IMR-90 (cell line): ENCODE data around the gene PCNX2. TPM values are rescaled to one million over a fixed set of nuclear protein-coding genes. Genes with fewer than 3 reads are reported as not detected.

Experiments
- ATAC-seq: fragments of 200-7000 bp; cut with Tn5 transposase; 2 replicates; pipeline ENCODE4 v1.9.1; 2020; ENCODE audit warnings: low read depth, mild to moderate bottlenecking, moderate library complexity
- BruUV-seq: library from RNA; stranded (reverse); fragments of 400-500 nt; replicated peaks from 2 replicates; lab custom pipeline; 2021; lab: Mats Ljungman, UMichigan
- CTCF ChIA-PET: fragments of 300-600 bp; formaldehyde crosslinking; extraction: SDS; loops from one replicate; lab custom pipeline; 2021; ENCODE audit warnings: antibody characterized with exemption; lab: Yijun Ruan, JAX
- POLR2A ChIA-PET: fragments of 300-600 bp; sonication (Branson Sonifier 250); formaldehyde crosslinking; loops from one replicate; lab custom pipeline; 2022; ENCODE audit warnings: antibody characterized with exemption; ENCODE audit not compliant: unreplicated experiment; lab: Charles Lee
- DNase-seq: peaks from one replicate; pipeline ENCODE4 v3.0.0; 2013
- H2AFZ ChIP-seq: replicated peaks from 2 replicates; pipeline ENCODE3; 2013; ENCODE audit warnings: low read length, mild to moderate bottlenecking; ENCODE audit not compliant: poor library complexity
- H2AK5ac ChIP-seq: 2 replicates; pipeline ENCODE4 v1.6.1; 2013; ENCODE audit warnings: low read depth, low read length, inconsistent platforms
- H2AK9ac ChIP-seq: replicated peaks from 2 replicates; pipeline ENCODE3; 2013; ENCODE audit warnings: mild to moderate bottlenecking, low read depth, low read length, moderate library complexity; ENCODE audit not compliant: poor library complexity
- H2BK120ac ChIP-seq: 2 replicates; pipeline ENCODE4 v1.6.1; 2013; ENCODE audit warnings: low read depth, low read length, inconsistent platforms
- H2BK15ac ChIP-seq: 3 replicates; pipeline ENCODE4 v1.6.1; 2013; ENCODE audit warnings: low read depth, low read length, inconsistent platforms
- H2BK20ac ChIP-seq: 2 replicates; pipeline ENCODE4 v1.6.1; 2013; ENCODE audit warnings: low read depth, mild to moderate bottlenecking, inconsistent platforms, low read length, moderate library complexity
- H2BK5ac ChIP-seq: 2 replicates; pipeline ENCODE4 v1.6.1; 2013; ENCODE audit warnings: mild to moderate bottlenecking, low read depth, low read length, inconsistent platforms; ENCODE audit not compliant: poor library complexity, severe bottlenecking
- H3K14ac ChIP-seq: replicated peaks from 2 replicates; pipeline ENCODE4 v1.6.1; 2013; ENCODE audit warnings: low read depth, low read length, inconsistent platforms
- H3K18ac ChIP-seq: 2 replicates; pipeline ENCODE4 v1.6.1; 2013; ENCODE audit warnings: low read depth, low read length, control low read depth
- H3K23ac ChIP-seq: 2 replicates; pipeline ENCODE4 v1.6.1; 2013; ENCODE audit warnings: low read depth, low read length, inconsistent platforms
- H3K27ac ChIP-seq: 2 replicates; pipeline ENCODE4 v1.5.1; 2013; ENCODE audit warnings: mild to moderate bottlenecking, control low read depth, low read length; ENCODE audit not compliant: insufficient read depth
- H3K27me3 ChIP-seq: 2 replicates; pipeline ENCODE4 v1.6.1; 2013; ENCODE audit warnings: low read length; ENCODE audit not compliant: control insufficient read depth, insufficient read depth
- H3K36me3 ChIP-seq: 2 replicates; pipeline ENCODE4 v1.6.1; 2013; ENCODE audit warnings: low read length, mixed read lengths; ENCODE audit not compliant: control insufficient read depth, insufficient read depth
- H3K4ac ChIP-seq: 2 replicates; pipeline ENCODE4 v1.6.1; 2013; ENCODE audit warnings: low read depth, low read length, inconsistent platforms
- H3K4me1 ChIP-seq: 2 replicates; pipeline ENCODE4 v1.6.1; 2013; ENCODE audit warnings: low read length, mixed read lengths; ENCODE audit not compliant: control insufficient read depth, insufficient read depth
- H3K4me2 ChIP-seq: 2 replicates; pipeline ENCODE4 v1.6.1; 2013; ENCODE audit warnings: low read depth, mild to moderate bottlenecking, control low read depth, low read length, moderate library complexity
- H3K4me3 ChIP-seq: 2 replicates; pipeline ENCODE4 v1.5.1; 2013; ENCODE audit warnings: low read depth, mild to moderate bottlenecking, control low read depth, low read length, moderate library complexity; ENCODE audit not compliant: insufficient read depth
- H3K56ac ChIP-seq: 2 replicates; pipeline ENCODE4 v1.6.1; 2013; ENCODE audit warnings: low read length, inconsistent platforms; ENCODE audit not compliant: insufficient read depth; ENCODE audit errors: extremely low read depth
- H3K79me1 ChIP-seq, 2 experiments: 2 replicates each; pipeline ENCODE4 v1.6.1; 2013; ENCODE audit warnings: low read length in 2 of 2, inconsistent platforms in 1 of 2, low read depth in 1 of 2
- H3K9ac ChIP-seq: 2 replicates; pipeline ENCODE4 v1.6.1; 2013; ENCODE audit warnings: low read depth, low read length, control low read depth
- H3K9me1 ChIP-seq: 2 replicates; pipeline ENCODE4 v1.6.1; 2013; ENCODE audit warnings: low read length, inconsistent platforms; ENCODE audit not compliant: insufficient read depth
- H3K9me3 ChIP-seq: 2 replicates; pipeline ENCODE4 v1.6.1; 2013; ENCODE audit warnings: low read length; ENCODE audit not compliant: control insufficient read depth, insufficient read depth
- H4K20me1 ChIP-seq: 2 replicates; pipeline ENCODE4 v1.6.1; 2013; ENCODE audit warnings: low read length, inconsistent platforms; ENCODE audit not compliant: insufficient read depth
- H4K5ac ChIP-seq: 2 replicates; pipeline ENCODE4 v1.6.1; 2013; ENCODE audit warnings: mild to moderate bottlenecking, low read depth, low read length, control low read depth
- H4K8ac ChIP-seq, 2 experiments: 2 replicates each; pipeline ENCODE4 v1.6.1; 2013; ENCODE audit warnings: low read depth in 2 of 2, low read length in 2 of 2, control low read depth in 1 of 2, inconsistent platforms in 1 of 2
- H4K91ac ChIP-seq: 2 replicates; pipeline ENCODE4 v1.6.1; 2013; ENCODE audit warnings: low read depth, low read length, inconsistent platforms; ENCODE audit not compliant: insufficient read depth
- BHLHE40 ChIP-seq: fragments of 150-350 bp; IDR thresholded peaks from 2 replicates; pipeline ENCODE4 v1.6.1; 2016; ENCODE audit warnings: mild to moderate bottlenecking, low read depth, low read length
- CEBPB ChIP-seq: IDR thresholded peaks from 2 replicates; pipeline ENCODE4 v1.6.1; 2012; ENCODE audit warnings: low read depth, low read length, improper control_type of control experiment
- CHD1 ChIP-seq: IDR thresholded peaks from 2 replicates; pipeline ENCODE4 v1.6.1; 2012; ENCODE audit warnings: low read depth, low read length, improper control_type of control experiment
- CTCF ChIP-seq: conservative IDR thresholded peaks from 2 replicates; pipeline ENCODE4 v1.5.1; 2012; ENCODE audit warnings: mild to moderate bottlenecking, low read depth, low read length, improper control_type of control experiment
- ELK1 ChIP-seq: fragments of 150-350 bp; IDR thresholded peaks from 2 replicates; pipeline ENCODE4 v1.6.1; 2016; ENCODE audit warnings: low read depth, mild to moderate bottlenecking, low read length, moderate library complexity, borderline replicate concordance
- MAFK ChIP-seq: IDR thresholded peaks from 2 replicates; pipeline ENCODE4 v1.6.1; 2012; ENCODE audit warnings: low read depth, low read length, improper control_type of control experiment
- MXI1 ChIP-seq: IDR thresholded peaks from 2 replicates; pipeline ENCODE4 v1.6.1; 2012; ENCODE audit warnings: low read depth, mild to moderate bottlenecking, low read length, moderate library complexity, borderline replicate concordance
- NFE2L2 ChIP-seq: fragments of 150-350 bp; IDR thresholded peaks from 2 replicates; pipeline ENCODE4 v1.6.1; 2016; ENCODE audit warnings: low read depth, mild to moderate bottlenecking, low read length
- POLR2A ChIP-seq: IDR thresholded peaks from 2 replicates; pipeline ENCODE4 v1.6.1; 2012; ENCODE audit warnings: mild to moderate bottlenecking, low read depth, low read length
- RAD21 ChIP-seq: IDR thresholded peaks from 2 replicates; pipeline ENCODE4 v1.6.1; 2012; ENCODE audit warnings: low read length, improper control_type of control experiment
- RCOR1 ChIP-seq: IDR thresholded peaks from 2 replicates; pipeline ENCODE4 v1.6.1; 2012; ENCODE audit warnings: mild to moderate bottlenecking, low read length, improper control_type of control experiment; ENCODE audit not compliant: insufficient replicate concordance
- RFX5 ChIP-seq: IDR thresholded peaks from 2 replicates; pipeline ENCODE4 v1.8.0; 2012; ENCODE audit warnings: low read depth, mild to moderate bottlenecking, low read length, moderate library complexity
- WGBS, 2 experiments: methylation state at CpG; one replicate each; pipeline versions ENCODE4 v1.1.5 to v1.1.7; 2013; ENCODE audit warnings: missing lambda C conversion rate in 2 of 2; ENCODE audit not compliant: insufficient read length in 1 of 2; ENCODE audit errors: extremely low coverage in 2 of 2; 5-methylcytosine and 5-hydroxymethylcytosine counted together
- dilution Hi-C: fragments of 300-500 bp; cut with HindIII; formaldehyde crosslinking; loops from one replicate; pipeline ENCODE4 v1.14.3; 2018; ENCODE audit warnings: low sequenced_read_pairs; ENCODE audit not compliant: unreplicated experiment
- in situ Hi-C: fragments of 300-500 bp; cut with MboI; formaldehyde crosslinking; loops from 3 replicates; pipeline ENCODE4 v1.14.3; 2019; ENCODE audit warnings: low sequenced_read_pairs, inconsistent platforms, mixed read lengths
- intact Hi-C: fragments of 100-400 bp; cut with micrococcal nuclease; formaldehyde crosslinking; loops from 2 replicates; pipeline ENCODE4 v1.10.0; 2022
- polyA plus RNA-seq, 3 experiments: library from polyadenylated mRNA; depleted of rRNA; stranded (reverse); fragments of >200 nt; gene quantifications; 2 replicates each; pipeline ENCODE4 v1.2.3, GENCODE V29; 2012; ENCODE audit warnings: low replicate concordance in 1 of 3
- total RNA-seq: library from RNA; depleted of rRNA; stranded (reverse); fragments of >200 nt; gene quantifications from 2 replicates; pipeline ENCODE4 v1.2.3, GENCODE V29; 2012
- TF ChIP-seq, protein P1 (sequence below): fragments of 150-350 bp; IDR thresholded peaks from 2 replicates; pipeline ENCODE4 v1.6.1; 2017; ENCODE audit warnings: mild to moderate bottlenecking, antibody characterized with exemption, low read length, low read depth

The PCNX2 gene
- total and polyA plus RNA-seq, 2 of the 4 experiments (the other 2 are of a cell fraction) = 15.9 to 22.6 TPM

DNA sequence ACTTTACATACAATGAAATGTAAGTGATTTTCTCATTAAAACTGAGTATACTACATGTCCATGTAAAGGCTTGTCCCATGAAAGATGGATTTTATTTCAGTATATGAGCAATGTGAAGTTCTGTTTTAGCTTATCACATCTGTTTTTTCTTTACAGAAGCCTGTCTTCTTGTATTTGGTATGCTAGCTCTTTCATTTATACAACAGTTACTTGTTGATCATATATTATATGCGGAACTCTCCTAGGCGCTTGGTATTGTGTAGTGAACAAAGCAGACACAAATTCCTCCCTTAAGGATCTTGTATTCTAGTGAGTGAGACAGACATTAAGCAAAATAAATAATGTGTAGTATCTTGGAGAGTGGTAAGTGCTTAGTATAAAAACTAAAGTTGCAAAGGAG lies 42.6 kb upstream of the PCNX2 start:
- no CpG with 5 or more reads among the region's 2 CpGs for WGBS, 2 experiments
- dilution Hi-C loops = no loop called here

More for the DNA sequence above, 42.6 kb upstream of the PCNX2 start:
- ChIA-PET POLR2A (no interaction called here), CTCF (interaction anchor here (0.7 kb wide), 1 partner anchor 26 kb away, joined by 3 read pairs; no protein-coding TSS in a partner anchor)
- H3K14ac ChIP-seq = no peak overlapping the region
- no peak overlapping the region for H3K9ac ChIP-seq
- no peaks in the 10 kb centered on the region for H3K79me1 ChIP-seq
- no peaks in the 10 kb centered on the region for H3K36me3 ChIP-seq
- H3K27ac ChIP-seq = no peak overlapping the region
- H2BK15ac ChIP-seq = no peak overlapping the region
- no peak overlapping the region for H3K4me3 ChIP-seq
- H4K20me1 ChIP-seq = no peaks in the 10 kb centered on the region
- no peaks in the 10 kb centered on the region for H3K4me1 ChIP-seq
- H3K23ac ChIP-seq = no peak overlapping the region
- H3K18ac ChIP-seq = no peak overlapping the region
- no peaks in the 10 kb centered on the region for H3K9me1 ChIP-seq
- in situ Hi-C loops (no loop called here), intact Hi-C loops (no loop called here)
- no peak overlapping the region for H2AK5ac ChIP-seq
- H4K5ac ChIP-seq = no peak overlapping the region
- BruUV-seq = no TSS peak
- no peak overlapping the region for H4K91ac ChIP-seq
- H2BK20ac ChIP-seq = no peak overlapping the region
- H3K56ac ChIP-seq = no peak overlapping the region
- H2BK120ac ChIP-seq = no peak overlapping the region
- H3K4ac ChIP-seq = no peak overlapping the region
- H3K4me2 ChIP-seq = no peak overlapping the region
- H3K9me3 ChIP-seq = no peaks in the 10 kb centered on the region
- H4K8ac ChIP-seq = no peak overlapping the region
- H2AFZ ChIP-seq = no peak overlapping the region
- H2AK9ac ChIP-seq = no peak overlapping the region
- TF ChIP-seq RAD21 (no peak), CEBPB (no peak), ELK1 (no peak), RCOR1 (no peak), MXI1 (no peak), BHLHE40 (no peak), RFX5 (no peak), CTCF (no peak), NFE2L2 (no peak), POLR2A (no peak), MAFK (no peak), CHD1 (no peak)
- TF ChIP-seq, protein P1, sequence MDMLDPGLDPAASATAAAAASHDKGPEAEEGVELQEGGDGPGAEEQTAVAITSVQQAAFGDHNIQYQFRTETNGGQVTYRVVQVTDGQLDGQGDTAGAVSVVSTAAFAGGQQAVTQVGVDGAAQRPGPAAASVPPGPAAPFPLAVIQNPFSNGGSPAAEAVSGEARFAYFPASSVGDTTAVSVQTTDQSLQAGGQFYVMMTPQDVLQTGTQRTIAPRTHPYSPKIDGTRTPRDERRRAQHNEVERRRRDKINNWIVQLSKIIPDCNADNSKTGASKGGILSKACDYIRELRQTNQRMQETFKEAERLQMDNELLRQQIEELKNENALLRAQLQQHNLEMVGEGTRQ = no peak
- ATAC-seq (no peak), DNase-seq (no peak)
- no peak overlapping the region for H2BK5ac ChIP-seq
- peaks cover 5% of the 10 kb centered on the region for H3K27me3 ChIP-seq
